HepG2 (cell line): Measurements from ENCODE around the gene USP19. TPM values are rescaled to one million over a fixed set of nuclear protein-coding genes. Genes with fewer than 3 reads are reported as not detected.

ENCODE experiments used
- BCL6 ChIP-seq: IDR thresholded peaks from 2 replicates; pipeline ENCODE4 v1.6.1; 2016; ENCODE audit warnings: missing genetic modification reagents, missing compliant biosample characterization
- CAMTA2 ChIP-seq: sonication (generic); formaldehyde crosslinking; IDR thresholded peaks from 2 replicates; pipeline ENCODE4 v1.4.0; 2020; ENCODE audit warnings: mild to moderate bottlenecking, missing genetic modification reagents, borderline replicate concordance
- CENPBD1 ChIP-seq: sonication (generic); formaldehyde crosslinking; IDR thresholded peaks from 2 replicates; pipeline ENCODE4 v1.8.0; 2022; ENCODE audit warnings: missing genetic modification reagents, low read depth, mild to moderate bottlenecking, borderline replicate concordance
- ETV5 ChIP-seq: IDR thresholded peaks from 2 replicates; pipeline ENCODE4 v1.6.1; 2018; ENCODE audit warnings: missing biosample characterization, missing genetic modification reagents, inconsistent platforms, borderline replicate concordance
- GPBP1L1 ChIP-seq: sonication (generic); formaldehyde crosslinking; IDR thresholded peaks from 2 replicates; pipeline ENCODE4 v1.5.0; 2020; ENCODE audit warnings: mild to moderate bottlenecking, missing genetic modification reagents
- GRHL1 ChIP-seq: sonication (generic); formaldehyde crosslinking; conservative IDR thresholded peaks from 2 replicates; pipeline ENCODE4 v1.8.0; 2022; ENCODE audit warnings: missing genetic modification reagents
- HOXA7 ChIP-seq: sonication (generic); formaldehyde crosslinking; IDR thresholded peaks from 2 replicates; pipeline ENCODE4 v1.8.1; 2022; ENCODE audit warnings: mild to moderate bottlenecking, missing genetic modification reagents, moderate library complexity
- JUND ChIP-seq: sonication (generic); formaldehyde crosslinking; IDR thresholded peaks from 2 replicates; pipeline ENCODE4 v1.8.0; 2022; ENCODE audit warnings: mild to moderate bottlenecking, missing genetic modification reagents
- KLF13 ChIP-seq: sonication (generic); formaldehyde crosslinking; IDR thresholded peaks from 2 replicates; pipeline ENCODE4 v1.4.0; 2020; ENCODE audit warnings: mild to moderate bottlenecking, missing genetic modification reagents
- MAFF ChIP-seq: IDR thresholded peaks from 2 replicates; pipeline ENCODE4 v1.6.1; 2011; ENCODE audit warnings: low read depth, low read length, improper control_type of control experiment
- NR3C1 ChIP-seq: sonication (generic); formaldehyde crosslinking; IDR thresholded peaks from 2 replicates; pipeline ENCODE4 v1.4.0; 2020; ENCODE audit warnings: missing genetic modification reagents
- POLR2AphosphoS5 ChIP-seq: IDR thresholded peaks from 2 replicates; pipeline ENCODE4 v1.6.1; 2012; ENCODE audit warnings: low read depth, low read length
- RBFOX2 ChIP-seq: fragments of 200-400 bp; formaldehyde crosslinking; IDR thresholded peaks from 2 replicates; pipeline ENCODE4 v1.6.1; 2017; ENCODE audit warnings: low read depth, mild to moderate bottlenecking, low read length
- REXO4 ChIP-seq: sonication (generic); formaldehyde crosslinking; IDR thresholded peaks from 2 replicates; pipeline ENCODE4 v1.8.0; 2022; ENCODE audit warnings: missing genetic modification reagents, mild to moderate bottlenecking, borderline replicate concordance
- SMAD1 ChIP-seq: sonication (generic); formaldehyde crosslinking; IDR thresholded peaks from 2 replicates; pipeline ENCODE4 v1.4.0; 2020; ENCODE audit warnings: missing genetic modification reagents, low read depth, mild to moderate bottlenecking, borderline replicate concordance
- SMYD3 ChIP-seq: sonication (generic); formaldehyde crosslinking; IDR thresholded peaks from 2 replicates; pipeline ENCODE4 v1.8.1; 2023; ENCODE audit warnings: mild to moderate bottlenecking, missing genetic modification reagents
- SPEN ChIP-seq: sonication (generic); formaldehyde crosslinking; IDR thresholded peaks from 2 replicates; pipeline ENCODE4 v1.5.1; 2020; ENCODE audit warnings: low read depth, mild to moderate bottlenecking, missing genetic modification reagents
- TBP ChIP-seq: sonication (generic); formaldehyde crosslinking; IDR thresholded peaks from 2 replicates; pipeline ENCODE4 v1.5.0; 2020; ENCODE audit warnings: missing genetic modification reagents
- TCF7L2 ChIP-seq: IDR thresholded peaks from 2 replicates; pipeline ENCODE4 v1.6.1; 2011; ENCODE audit warnings: mild to moderate bottlenecking, low read depth, low read length, moderate library complexity
- TP53 ChIP-seq: sonication (generic); formaldehyde crosslinking; conservative IDR thresholded peaks from 2 replicates; pipeline ENCODE4 v1.4.0; 2020; ENCODE audit warnings: missing genetic modification reagents
- ZBTB38 ChIP-seq: sonication (generic); formaldehyde crosslinking; IDR thresholded peaks from 2 replicates; pipeline ENCODE4 v1.5.1; 2020; ENCODE audit warnings: mild to moderate bottlenecking, missing genetic modification reagents
- ZFP37 ChIP-seq: sonication (generic); formaldehyde crosslinking; IDR thresholded peaks from 2 replicates; pipeline ENCODE4 v1.4.0; 2020; ENCODE audit warnings: missing genetic modification reagents, borderline replicate concordance
- ZNF205 ChIP-seq: IDR thresholded peaks from 2 replicates; pipeline ENCODE4 v1.6.1; 2018; ENCODE audit warnings: missing biosample characterization, missing genetic modification reagents
- ZNF574 ChIP-seq: sonication (generic); formaldehyde crosslinking; IDR thresholded peaks from 2 replicates; pipeline ENCODE4 v1.4.0; 2020; ENCODE audit warnings: missing genetic modification reagents
- ZNF713 ChIP-seq: sonication (generic); formaldehyde crosslinking; IDR thresholded peaks from 2 replicates; pipeline ENCODE4 v1.4.0; 2020; ENCODE audit warnings: mild to moderate bottlenecking, missing genetic modification reagents
- polyA plus RNA-seq, 8 experiments: library from polyadenylated mRNA; depleted of rRNA in 3 of 8; stranded (reverse) in 7 of 8; unstranded in 1 of 8; fragments of >200 nt; fragmentation: Illumina TruSeq in 4 of 8; extraction: Trizol in 4 of 8; gene quantifications; 2 replicates each; pipeline versions ENCODE4 v1.2.1 to v1.2.3, GENCODE V29; 2011 to 2016; ENCODE audit warnings: low read depth in 4 of 8, missing spikeins in 1 of 8, mixed read lengths in 1 of 8; ENCODE audit not compliant: insufficient read depth in 1 of 8
- total RNA-seq, 5 experiments: library from RNA; depleted of rRNA; stranded (reverse); fragments of >200 nt; fragmentation: Illumina TruSeq; extraction: Trizol; gene quantifications; 2 replicates each; pipeline ENCODE4 v1.2.3, GENCODE V29; 2016; ENCODE audit warnings: low read depth in 1 of 5

The USP19 gene
- total and polyA plus RNA-seq, 2 of the 13 experiments (the other 11 are each of a cell fraction or from before 2014, with no cell fraction given): 28.3 to 31.7 TPM

- peak; percentile 66 for TF ChIP-seq SPEN (CRISPR knock-in tag)
- TF ChIP-seq ETV5 (CRISPR knock-in tag): peak; percentile 39; the same call in 1 of the 2 replicates
- TF ChIP-seq MAFF: no peak
- TF ChIP-seq ZNF205 (CRISPR knock-in tag): no peak
- no peak for TF ChIP-seq TBP (CRISPR knock-in tag)
- TF ChIP-seq RBFOX2: peak; percentile 65; the same call in 1 of the 2 replicates
- no peak for TF ChIP-seq NR3C1 (CRISPR knock-in tag)
- TF ChIP-seq KLF13: no peak
- TF ChIP-seq JUND (CRISPR knock-in tag): no peak
- TF ChIP-seq BCL6 (CRISPR knock-in tag): no peak
- 0 out of 2 replicates have a peak, but pooled peaks have one; percentile 58 for TF ChIP-seq CAMTA2 (CRISPR knock-in tag)
- TF ChIP-seq TP53 (CRISPR knock-in tag): no peak
- no peak for TF ChIP-seq TCF7L2
- TF ChIP-seq CENPBD1 (CRISPR knock-in tag): no peak
- TF ChIP-seq ZNF713 (CRISPR knock-in tag): no peak
- TF ChIP-seq REXO4 (CRISPR knock-in tag): no peak
- TF ChIP-seq ZFP37 (CRISPR knock-in tag): no peak; the same call in 1 of the 2 replicates
- 0 out of 2 replicates have a peak, but pooled peaks have one; percentile 5 for TF ChIP-seq ZBTB38 (CRISPR knock-in tag)
- 0 out of 2 replicates have a peak, but pooled peaks have one; percentile 59 for TF ChIP-seq SMYD3
- TF ChIP-seq GRHL1: no peak
- no peak for TF ChIP-seq SMAD1 (CRISPR knock-in tag)
- TF ChIP-seq ZNF574 (CRISPR knock-in tag): peak; percentile 50; the same call in 1 of the 2 replicates
- TF ChIP-seq POLR2AphosphoS5: peak; percentile 68
- TF ChIP-seq HOXA7 (CRISPR knock-in tag): no peak
- TF ChIP-seq GPBP1L1 (CRISPR knock-in tag): no peak
Measured at GRCh38 chr3:49132437-49133225, 12.0 kb upstream of the USP19 start, which contains the start of gene LAMB2 (continued).
